ENCODE measurements around the gene RPL37A.

Gene RPL37A

GRCh38 chr2:216498379-216499352, at the start of gene RPL37A (continued):
- TF ChIP-seq CTCF (tag by site-specific recombination; IDR thresholded peaks at IDR 0.05) (peak; percentile 57), ZNF2 (tag by site-specific recombination; IDR thresholded peaks at IDR 0.05) (peak; percentile 88), ZNF302 (tag by site-specific recombination; IDR thresholded peaks at IDR 0.05; ENCODE audit: low read depth) (no peak), ZFHX2 (tag by site-specific recombination; conservative IDR thresholded peaks at IDR 0.05) (no peak; the same call in 1 of the 2 replicates), ZNF354C (tag by site-specific recombination; IDR thresholded peaks at IDR 0.05; ENCODE audit: borderline replicate concordance, low read depth) (no peak), ZNF639 (tag by site-specific recombination; IDR thresholded peaks at IDR 0.05) (peak; percentile 18; the same call in 1 of the 2 replicates), YY1 (tag by site-specific recombination; IDR thresholded peaks at IDR 0.05) (peak; percentile 57), ZNF112 (tag by site-specific recombination; IDR thresholded peaks at IDR 0.05) (no peak), HOXA7 (CRISPR knock-in tag; IDR thresholded peaks at IDR 0.05; ENCODE audit: borderline replicate concordance) (no peak), ZNF341 (tag by site-specific recombination; IDR thresholded peaks at IDR 0.05; ENCODE audit: low read depth) (no peak), TRIM28 (IDR thresholded peaks at IDR 0.05; ENCODE audit: borderline replicate concordance, low read length) (peak; percentile 72), INSM2 (tag by site-specific recombination; IDR thresholded peaks at IDR 0.05) (no peak), ZNF645 (tag by site-specific recombination; IDR thresholded peaks at IDR 0.05) (no peak), ZBTB20 (tag by site-specific recombination; IDR thresholded peaks at IDR 0.05) (no peak), ZNF155 (tag by site-specific recombination; IDR thresholded peaks at IDR 0.05) (no peak), ZNF394 (tag by site-specific recombination; IDR thresholded peaks at IDR 0.05; ENCODE audit: borderline replicate concordance) (peak; percentile 65; the same call in 1 of the 2 replicates), ZNF830 (tag by site-specific recombination; IDR thresholded peaks at IDR 0.05; ENCODE audit: low read depth) (no peak), KLF9 (tag by site-specific recombination; IDR thresholded peaks at IDR 0.05; ENCODE audit: low read depth) (0 out of 2 replicates have a peak, but pooled peaks have one; percentile 47), ZNF513 (tag by site-specific recombination; IDR thresholded peaks at IDR 0.05) (no peak), ZNF223 (tag by site-specific recombination; IDR thresholded peaks at IDR 0.05) (no peak), ZNF664 (tag by site-specific recombination; IDR thresholded peaks at IDR 0.05) (no peak), IKZF3 (tag by site-specific recombination; IDR thresholded peaks at IDR 0.05) (no peak), ZNF362 (tag by site-specific recombination; IDR thresholded peaks at IDR 0.05) (no peak), MZF1 (tag by site-specific recombination; IDR thresholded peaks at IDR 0.05; ENCODE audit: borderline replicate concordance) (no peak), GLI4 (tag by site-specific recombination; IDR thresholded peaks at IDR 0.05) (no peak; the same call in 1 of the 2 replicates), ZSCAN5A (tag by site-specific recombination; IDR thresholded peaks at IDR 0.05) (no peak), GLIS2 (tag by site-specific recombination; IDR thresholded peaks at IDR 0.05) (no peak)

Data from HEK293 (cell line).